Rectal smooth muscle tissue (tissue), 1 donor: ENCODE measurements around the gene ADCY9.

Source experiments
- H3K27ac ChIP-seq: one replicate; pipeline ENCODE4 v1.7.0; 2013; ENCODE audit warnings: low read depth, low read length, inconsistent platforms
- H3K27me3 ChIP-seq: one replicate; pipeline ENCODE4 v1.7.0; 2013; ENCODE audit warnings: low read length; ENCODE audit not compliant: control insufficient read depth, insufficient read depth
- H3K36me3 ChIP-seq: one replicate; pipeline ENCODE4 v1.7.0; 2013; ENCODE audit warnings: low read length; ENCODE audit not compliant: control insufficient read depth, insufficient read depth
- H3K4me1 ChIP-seq: one replicate; pipeline ENCODE4 v1.7.0; 2013; ENCODE audit warnings: low read length; ENCODE audit not compliant: control insufficient read depth, insufficient read depth
- H3K4me3 ChIP-seq: one replicate; pipeline ENCODE4 v1.7.0; 2013; ENCODE audit warnings: low read length
- H3K9ac ChIP-seq: one replicate; pipeline ENCODE4 v1.7.0; 2013; ENCODE audit warnings: low read length

ADCY9 gene

DNA sequence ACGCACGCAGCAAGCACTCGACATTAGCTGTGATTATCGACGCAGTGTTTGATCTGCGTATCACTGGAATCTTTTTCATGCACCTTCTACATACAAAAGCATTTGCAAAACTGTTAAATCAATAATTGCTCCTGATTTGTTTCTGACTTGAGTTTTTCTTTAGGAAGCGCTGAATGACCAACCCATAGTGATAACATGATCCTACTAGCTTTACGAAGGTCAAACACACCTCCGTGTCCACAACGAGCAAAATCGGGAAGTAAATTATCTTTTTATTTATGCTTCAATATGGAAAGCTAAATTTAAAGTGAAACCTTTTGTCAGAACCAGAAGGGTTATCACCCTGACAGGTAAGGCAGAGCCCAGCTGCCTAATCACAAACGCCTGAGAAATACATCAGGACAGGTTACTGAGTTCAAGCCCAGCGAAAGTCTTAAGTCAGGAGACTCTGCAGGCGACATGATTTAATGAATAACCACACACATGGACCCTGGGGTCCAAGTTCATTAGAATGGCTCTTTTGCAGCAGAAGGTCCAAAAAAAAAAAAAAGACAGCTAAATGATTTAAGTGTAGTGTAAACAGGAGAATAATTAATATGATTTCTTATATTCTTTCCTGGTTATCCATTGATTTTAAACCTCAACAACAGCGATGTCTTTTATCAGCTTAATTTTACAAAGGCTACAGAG is 104.2 kb downstream of the ADCY9 start:
- H3K27ac ChIP-seq = no peak overlapping the region
- H3K4me1 ChIP-seq = no peaks in the 10 kb centered on the region
- H3K9ac ChIP-seq = no peak overlapping the region
- no peak overlapping the region for H3K4me3 ChIP-seq
- no peaks in the 10 kb centered on the region for H3K36me3 ChIP-seq
- no peaks in the 10 kb centered on the region for H3K27me3 ChIP-seq

DNA sequence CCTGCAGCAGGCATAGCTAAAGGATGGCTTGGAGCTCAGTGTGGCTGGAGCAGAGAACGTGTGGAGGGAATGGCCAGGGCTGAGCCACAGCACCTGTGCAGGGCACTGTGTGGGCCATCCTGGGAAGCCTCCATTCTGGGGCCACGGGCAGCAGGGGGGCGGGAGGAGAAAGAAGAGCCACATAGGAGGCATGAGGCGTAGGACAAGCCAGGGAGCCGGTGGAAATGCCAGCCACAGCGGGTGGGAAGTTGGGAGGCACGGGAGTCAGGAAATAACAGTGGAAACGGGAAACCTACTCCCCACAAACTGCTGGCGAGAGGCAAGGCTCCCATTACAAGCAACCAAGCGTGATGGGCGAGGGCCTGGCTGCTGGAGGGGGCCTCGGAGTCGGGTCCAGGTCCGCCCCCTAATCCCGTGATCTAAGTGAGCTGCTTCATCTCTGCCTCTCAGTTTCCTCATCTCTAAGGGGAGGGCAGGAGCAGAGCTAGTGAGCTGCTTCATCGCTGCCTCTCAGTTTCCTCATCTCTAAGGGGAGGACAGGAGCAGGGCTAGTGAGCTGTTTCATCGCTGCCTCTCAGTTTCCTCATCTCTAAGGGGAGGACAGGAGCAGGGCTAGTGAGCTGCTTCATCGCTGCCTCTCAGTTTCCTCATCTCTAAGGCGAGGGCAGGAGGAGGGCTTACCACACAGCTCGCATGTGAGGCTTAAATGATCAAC is 104.9 kb downstream of the ADCY9 start:
- H3K36me3 ChIP-seq = no peaks in the 10 kb centered on the region
- H3K4me3 ChIP-seq = no peak overlapping the region
- H3K27me3 ChIP-seq = no peaks in the 10 kb centered on the region
- no peak overlapping the region for H3K27ac ChIP-seq
- peaks cover 3% of the 10 kb centered on the region for H3K4me1 ChIP-seq
- H3K9ac ChIP-seq = no peak overlapping the region

GRCh38 chr16:4010225-4011158 is 105.8 kb downstream of the ADCY9 start:
- Histone ChIP-seq H3K4me1 (peaks cover 6% of the 10 kb centered on the region), H3K27ac (no peak overlapping the region), H3K27me3 (no peaks in the 10 kb centered on the region), H3K36me3 (no peaks in the 10 kb centered on the region), H3K4me3 (no peak overlapping the region), H3K9ac (no peak overlapping the region)

GRCh38 chr16:4009177-4009576 is 107.1 kb downstream of the ADCY9 start:
- H3K27ac ChIP-seq = no peak overlapping the region
- no peaks in the 10 kb centered on the region for H3K36me3 ChIP-seq
- no peak overlapping the region for H3K9ac ChIP-seq
- no peak overlapping the region for H3K4me3 ChIP-seq
- H3K4me1 ChIP-seq = peaks cover 6% of the 10 kb centered on the region
- no peaks in the 10 kb centered on the region for H3K27me3 ChIP-seq

DNA sequence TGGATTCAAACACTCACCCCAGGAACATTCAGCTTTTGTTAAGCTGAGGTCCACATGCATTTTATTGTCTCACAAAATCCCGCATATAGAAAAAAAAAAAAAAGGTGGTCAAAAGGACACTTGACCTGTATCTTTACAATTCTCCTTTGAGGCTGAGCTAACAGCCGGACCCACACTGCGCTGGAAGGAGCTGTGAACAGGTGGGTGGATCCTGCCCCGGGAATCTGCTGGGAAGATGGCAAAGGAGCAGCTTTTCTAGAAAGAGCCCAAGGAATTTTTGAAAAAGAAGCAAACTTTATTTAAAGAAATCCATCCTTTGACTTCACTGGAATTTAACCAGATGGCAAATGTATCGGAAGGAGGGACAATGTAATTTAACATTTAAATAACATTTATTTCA is 108.1 kb downstream of the ADCY9 start:
- H3K4me3 ChIP-seq = no peak overlapping the region
- no peaks in the 10 kb centered on the region for H3K36me3 ChIP-seq
- peaks cover 6% of the 10 kb centered on the region for H3K4me1 ChIP-seq
- H3K27me3 ChIP-seq = no peaks in the 10 kb centered on the region
- no peak overlapping the region for H3K9ac ChIP-seq
- H3K27ac ChIP-seq = no peak overlapping the region

DNA sequence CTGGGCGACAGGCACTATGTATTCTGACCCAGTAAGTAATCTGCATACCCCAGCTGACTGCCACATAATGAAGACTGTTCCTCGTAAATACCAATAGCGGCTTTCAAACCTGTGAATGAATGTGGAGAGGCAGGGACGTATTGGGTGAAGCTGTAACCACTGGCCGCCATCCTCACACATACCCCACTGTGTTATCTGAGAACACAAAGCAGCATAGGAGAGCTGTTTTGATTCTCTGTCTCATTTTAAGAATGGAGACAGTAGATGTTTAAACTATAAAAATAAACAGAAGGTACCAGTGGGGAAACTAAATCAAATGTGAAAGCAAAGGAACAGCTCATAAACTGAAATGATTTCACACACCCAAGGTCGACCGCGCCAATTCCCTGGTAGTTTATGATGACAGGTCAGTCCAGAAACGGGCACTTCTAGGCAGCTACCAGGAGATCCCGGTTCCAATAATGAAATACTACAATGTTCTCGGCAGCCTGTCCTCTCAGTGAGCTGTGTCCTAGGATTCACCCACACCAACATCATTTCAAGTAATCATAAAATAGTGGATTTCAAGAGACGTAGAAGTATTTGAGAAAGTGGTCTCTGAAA is 109.7 kb downstream of the ADCY9 start:
- H3K4me3 ChIP-seq = no peak overlapping the region
- H3K4me1 ChIP-seq = peaks cover 6% of the 10 kb centered on the region
- no peak overlapping the region for H3K27ac ChIP-seq
- no peaks in the 10 kb centered on the region for H3K27me3 ChIP-seq
- H3K36me3 ChIP-seq = no peaks in the 10 kb centered on the region
- no peak overlapping the region for H3K9ac ChIP-seq

- Histone ChIP-seq H3K27ac (no peak overlapping the region), H3K4me3 (no peak overlapping the region), H3K9ac (no peak overlapping the region), H3K27me3 (no peaks in the 10 kb centered on the region), H3K4me1 (peaks cover 6% of the 10 kb centered on the region), H3K36me3 (no peaks in the 10 kb centered on the region)
Observed at GRCh38 chr16:4005731-4006130, 110.5 kb downstream of the ADCY9 start.

DNA sequence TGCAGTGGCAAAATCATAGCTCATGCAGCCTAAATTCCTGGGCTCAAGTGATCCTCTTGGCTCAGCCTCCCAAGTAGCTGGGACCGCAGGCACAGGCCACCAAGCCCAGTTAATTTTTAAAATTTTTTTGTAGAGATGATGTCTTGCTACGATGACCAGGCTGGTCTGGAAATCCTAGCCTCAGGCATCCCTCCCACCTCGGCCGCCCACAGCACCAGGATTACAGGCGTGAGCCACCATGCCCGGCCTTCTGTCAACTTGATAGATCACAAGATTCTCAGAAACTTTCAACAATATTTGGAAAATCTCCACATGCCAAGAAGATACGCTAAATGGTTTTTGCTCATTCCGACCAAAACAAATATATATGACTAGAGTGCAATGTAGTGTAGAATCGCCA is 111.0 kb downstream of the ADCY9 start:
- no peaks in the 10 kb centered on the region for H3K27me3 ChIP-seq
- H3K9ac ChIP-seq = no peak overlapping the region
- H3K36me3 ChIP-seq = no peaks in the 10 kb centered on the region
- no peak overlapping the region for H3K27ac ChIP-seq
- peaks cover 6% of the 10 kb centered on the region for H3K4me1 ChIP-seq
- H3K4me3 ChIP-seq = no peak overlapping the region

DNA sequence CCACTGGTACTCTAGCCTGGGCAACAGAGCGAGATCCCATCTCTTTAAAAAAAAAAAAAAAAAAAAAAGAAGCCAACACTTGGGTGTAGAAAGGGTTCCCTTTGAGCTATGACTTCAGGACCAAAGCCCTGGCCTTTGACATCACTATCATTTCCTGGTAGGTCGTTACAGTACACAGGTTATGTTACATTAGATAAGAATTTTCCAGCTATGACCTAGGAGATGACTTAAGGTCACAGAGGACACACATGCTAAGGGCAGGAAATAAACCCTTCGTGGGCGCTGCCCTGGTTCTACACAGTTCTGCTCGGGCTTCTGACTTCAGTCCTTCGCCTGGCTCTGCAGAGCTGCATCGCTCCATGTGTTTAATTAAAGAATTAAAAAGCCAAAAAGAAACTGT is 112.0 kb downstream of the ADCY9 start:
- Histone ChIP-seq H3K9ac (no peak overlapping the region), H3K36me3 (no peaks in the 10 kb centered on the region), H3K27me3 (no peaks in the 10 kb centered on the region), H3K27ac (no peak overlapping the region), H3K4me1 (peaks cover 11% of the 10 kb centered on the region), H3K4me3 (no peak overlapping the region)

DNA sequence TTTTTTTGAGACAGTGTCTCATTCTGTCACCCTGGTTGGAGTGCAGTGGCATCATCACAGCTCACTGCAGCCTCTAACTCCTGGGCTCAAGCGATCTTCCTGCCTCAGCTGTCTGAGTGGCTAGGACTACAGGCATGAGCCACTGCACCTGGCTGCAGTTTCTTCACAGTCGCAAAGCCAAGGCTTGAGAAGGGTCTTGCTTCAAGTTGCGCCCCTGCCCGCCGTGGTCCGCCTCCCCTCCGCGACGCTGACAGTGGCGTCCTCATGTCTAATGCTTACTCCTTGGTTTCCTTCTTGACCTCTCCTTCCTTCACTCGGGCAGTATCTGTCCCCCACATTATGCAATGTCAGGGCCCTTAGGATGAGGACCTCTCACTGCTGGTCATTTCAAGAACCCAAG is 112.7 kb downstream of the ADCY9 start:
- H3K36me3 ChIP-seq = no peaks in the 10 kb centered on the region
- no peak overlapping the region for H3K4me3 ChIP-seq
- peaks cover 15% of the 10 kb centered on the region for H3K4me1 ChIP-seq
- H3K9ac ChIP-seq = no peak overlapping the region
- H3K27ac ChIP-seq = no peak overlapping the region
- no peaks in the 10 kb centered on the region for H3K27me3 ChIP-seq

DNA sequence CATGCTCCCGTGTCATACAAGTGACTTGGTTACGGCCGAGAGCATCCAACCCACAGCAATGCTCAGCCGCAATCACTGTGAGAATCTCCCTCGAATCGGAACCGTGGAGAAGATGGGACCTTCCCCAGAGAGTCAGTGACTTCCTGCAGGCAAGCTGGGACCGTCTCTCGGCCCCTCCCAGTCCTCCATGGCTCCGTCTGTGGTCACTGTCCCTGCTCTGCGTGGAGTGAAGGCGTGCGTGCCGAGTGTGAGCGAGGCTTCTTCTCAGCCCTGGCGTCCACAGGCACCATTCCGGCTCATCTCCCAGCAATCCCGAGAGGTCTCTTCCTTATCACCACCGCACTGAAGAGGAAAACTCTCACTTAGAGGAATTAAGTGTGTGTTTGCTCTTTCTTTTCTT is 113.1 kb downstream of the ADCY9 start:
- no peak overlapping the region for H3K4me3 ChIP-seq
- H3K27ac ChIP-seq = no peak overlapping the region
- H3K4me1 ChIP-seq = peaks cover 15% of the 10 kb centered on the region
- no peaks in the 10 kb centered on the region for H3K27me3 ChIP-seq
- H3K9ac ChIP-seq = no peak overlapping the region
- H3K36me3 ChIP-seq = no peaks in the 10 kb centered on the region

DNA sequence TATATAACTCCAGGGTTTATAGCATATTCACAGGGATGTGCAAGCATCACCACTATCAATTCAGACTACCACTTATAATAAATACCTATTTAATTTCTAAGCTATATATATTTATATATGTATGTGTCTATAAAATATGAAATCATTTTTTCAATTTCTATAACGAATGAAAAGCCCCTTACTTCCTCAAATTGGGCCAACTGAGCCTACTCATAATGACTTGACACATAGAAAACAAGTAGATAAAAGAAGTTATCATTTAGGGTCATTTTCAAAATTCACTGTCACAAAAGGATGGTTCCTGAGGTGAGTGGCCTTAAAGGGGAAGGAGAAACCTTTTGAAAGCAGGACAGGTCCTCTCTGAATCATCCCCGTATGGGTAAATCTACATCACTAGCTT is 114.1 kb downstream of the ADCY9 start:
- no peaks in the 10 kb centered on the region for H3K36me3 ChIP-seq
- no peak overlapping the region for H3K4me3 ChIP-seq
- H3K27me3 ChIP-seq = no peaks in the 10 kb centered on the region
- H3K4me1 ChIP-seq = peaks cover 15% of the 10 kb centered on the region
- no peak overlapping the region for H3K9ac ChIP-seq
- H3K27ac ChIP-seq = no peak overlapping the region
